RWPE2 (cell line): Measurements from ENCODE around the gene PDSS2.

Experiments
- ATAC-seq: fragments of 200-7000 bp; cut with Tn5 transposase; 3 replicates; pipeline ENCODE4 v1.9.1; 2021; ENCODE audit warnings: low read depth
- DNase-seq: peaks from one replicate; pipeline ENCODE4 v3.0.0-alpha.2; 2020; ENCODE audit warnings: low spot score
- H3K27ac ChIP-seq: fragments of 450-650 bp; 2 replicates; pipeline ENCODE4 v1.5.1; 2017; ENCODE audit warnings: mild to moderate bottlenecking; ENCODE audit not compliant: poor library complexity, severe bottlenecking
- H3K27me3 ChIP-seq: fragments of 250-450 bp; sonication (Bioruptor Pico); 2 replicates; pipeline ENCODE4 v1.5.1; 2021; ENCODE audit warnings: mild to moderate bottlenecking, moderate library complexity; ENCODE audit not compliant: insufficient read depth, poor library complexity, severe bottlenecking
- H3K36me3 ChIP-seq: fragments of 250-450 bp; sonication (Bioruptor Pico); 2 replicates; pipeline ENCODE4 v1.5.1; 2020; ENCODE audit warnings: low read depth, mild to moderate bottlenecking, moderate library complexity
- H3K4me1 ChIP-seq: fragments of 250-450 bp; sonication (Bioruptor Pico); 2 replicates; pipeline ENCODE4 v1.5.1; 2021; ENCODE audit warnings: mild to moderate bottlenecking, moderate library complexity; ENCODE audit not compliant: insufficient read depth, poor library complexity, severe bottlenecking
- H3K4me3 ChIP-seq: fragments of 250-450 bp; sonication (Bioruptor Pico); 2 replicates; pipeline ENCODE4 v1.5.1; 2021; ENCODE audit warnings: mild to moderate bottlenecking, moderate library complexity; ENCODE audit not compliant: severe bottlenecking
- H3K9me3 ChIP-seq: fragments of 250-450 bp; sonication (Bioruptor Pico); 2 replicates; pipeline ENCODE4 v1.5.1; 2021; ENCODE audit warnings: mild to moderate bottlenecking, moderate library complexity; ENCODE audit not compliant: severe bottlenecking
- CTCF ChIP-seq: fragments of 450-650 bp; IDR thresholded peaks from one replicate; pipeline ENCODE4 v1.5.1; 2017; ENCODE audit warnings: mild to moderate bottlenecking, moderate library complexity; ENCODE audit not compliant: poor library complexity, severe bottlenecking

The PDSS2 gene

GRCh38 chr6:107348224-107348623, 111.1 kb downstream of the PDSS2 start:
- DNase-seq (no peak), ATAC-seq (no peak)
- no peaks in the 10 kb centered on the region for H3K9me3 ChIP-seq
- no peak overlapping the region for H3K4me3 ChIP-seq
- no peak for TF ChIP-seq CTCF
- no peaks in the 10 kb centered on the region; the same call in 1 of the 2 replicates for H3K36me3 ChIP-seq
- no peak overlapping the region for H3K27ac ChIP-seq
- H3K4me1 ChIP-seq: peaks cover 9% of the 10 kb centered on the region
- H3K27me3 ChIP-seq: no peaks in the 10 kb centered on the region

GRCh38 chr6:107345393-107345792, 114.0 kb downstream of the PDSS2 start:
- no peak overlapping the region for H3K4me3 ChIP-seq
- no peaks in the 10 kb centered on the region for H3K27me3 ChIP-seq
- DNase-seq: no peak
- no peak for ATAC-seq
- no peaks in the 10 kb centered on the region; the same call in 1 of the 2 replicates for H3K36me3 ChIP-seq
- no peak overlapping the region for H3K27ac ChIP-seq
- peaks cover 9% of the 10 kb centered on the region for H3K4me1 ChIP-seq
- H3K9me3 ChIP-seq: no peaks in the 10 kb centered on the region
- no peak for TF ChIP-seq CTCF

GRCh38 chr6:107344981-107345380, 114.4 kb downstream of the PDSS2 start:
- H3K9me3 ChIP-seq: no peaks in the 10 kb centered on the region
- TF ChIP-seq CTCF: no peak
- H3K27ac ChIP-seq: no peak overlapping the region
- peaks cover 9% of the 10 kb centered on the region for H3K4me1 ChIP-seq
- no peaks in the 10 kb centered on the region for H3K36me3 ChIP-seq
- no peak overlapping the region for H3K4me3 ChIP-seq
- DNase-seq (no peak), ATAC-seq (no peak)
- no peaks in the 10 kb centered on the region for H3K27me3 ChIP-seq

- no peak overlapping the region for H3K27ac ChIP-seq
- no peak for TF ChIP-seq CTCF
Observed at GRCh38 chr6:107344383-107344782, 115.0 kb downstream of the PDSS2 start.

GRCh38 chr6:107342144-107342543, 117.2 kb downstream of the PDSS2 start:
- ATAC-seq (no peak), DNase-seq (no peak)
- Histone ChIP-seq H3K27ac (no peak overlapping the region), H3K9me3 (no peaks in the 10 kb centered on the region), H3K4me1 (peaks cover 10% of the 10 kb centered on the region), H3K4me3 (no peak overlapping the region), H3K27me3 (no peaks in the 10 kb centered on the region), H3K36me3 (no peaks in the 10 kb centered on the region)
- no peak for TF ChIP-seq CTCF

More at GRCh38 chr6:107344383-107344782, 115.0 kb downstream of the PDSS2 start:
- no peaks in the 10 kb centered on the region for H3K27me3 ChIP-seq
- H3K36me3 ChIP-seq: no peaks in the 10 kb centered on the region
- peaks cover 9% of the 10 kb centered on the region for H3K4me1 ChIP-seq
- no peak overlapping the region for H3K4me3 ChIP-seq
- no peak for ATAC-seq
- no peak for DNase-seq
- H3K9me3 ChIP-seq: no peaks in the 10 kb centered on the region
